COLO668 (cell line): Measurements from ENCODE around the gene EIF4G1.
A peak's percentile ranks its signal among the peaks of the same experiment; 100 is the strongest.
"Not testable (repeated sequence)": the region's sequence is repeated elsewhere in the genome, so short reads cannot be mapped to it uniquely, and the experiment has no call there.

Source experiments
- DNase-seq: peaks from one replicate; lab custom pipeline; 2025; ENCODE audit not compliant: unreplicated experiment; lab: John Stamatoyannopoulos, UW

EIF4G1 gene

GRCh38 chr3:184333190-184333589 is 18.8 kb downstream of the EIF4G1 start:
- no peak for DNase-seq

DNA sequence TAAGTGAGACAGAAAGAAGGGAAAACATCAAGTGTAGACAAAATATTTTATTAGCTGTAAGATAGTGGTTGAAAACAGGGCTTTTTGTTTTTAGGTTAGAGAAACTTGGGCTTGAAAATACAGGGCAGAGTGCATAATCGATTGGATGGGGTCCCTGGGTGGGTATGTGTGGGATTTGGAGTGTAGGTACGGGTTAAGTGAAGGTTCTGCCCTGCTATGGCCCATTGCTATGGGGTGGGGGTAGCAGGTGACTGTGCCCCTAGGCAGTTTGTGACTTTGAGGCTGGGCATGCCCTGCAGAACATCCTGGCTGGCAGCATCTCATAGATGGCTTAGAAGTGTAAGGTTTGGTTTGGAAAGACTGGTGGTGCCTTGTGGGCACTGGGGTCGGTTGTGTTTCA is 19.3 kb downstream of the EIF4G1 start:
- DNase-seq, result no peak

DNA sequence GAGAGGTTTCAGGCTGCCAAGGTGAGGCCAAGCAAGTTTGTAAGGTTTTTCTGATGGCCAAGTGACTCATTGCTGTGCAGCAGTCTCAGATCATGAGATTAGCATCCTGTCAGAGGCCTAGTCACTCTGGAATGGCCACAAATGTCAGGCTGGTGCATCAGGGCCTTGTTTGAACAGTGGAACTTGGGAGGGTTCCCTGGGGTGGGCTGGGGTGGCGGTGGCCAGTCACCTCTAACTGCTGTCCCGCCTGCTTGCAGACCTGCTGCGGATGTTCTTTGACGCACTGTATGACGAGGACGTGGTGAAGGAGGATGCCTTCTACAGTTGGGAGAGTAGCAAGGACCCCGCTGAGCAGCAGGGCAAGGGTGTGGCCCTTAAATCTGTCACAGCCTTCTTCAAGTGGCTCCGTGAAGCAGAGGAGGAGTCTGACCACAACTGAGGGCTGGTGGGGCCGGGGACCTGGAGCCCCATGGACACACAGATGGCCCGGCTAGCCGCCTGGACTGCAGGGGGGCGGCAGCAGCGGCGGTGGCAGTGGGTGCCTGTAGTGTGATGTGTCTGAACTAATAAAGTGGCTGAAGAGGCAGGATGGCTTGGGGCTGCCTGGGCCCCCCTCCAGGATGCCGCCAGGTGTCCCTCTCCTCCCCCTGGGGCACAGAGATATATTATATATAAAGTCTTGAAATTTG is 20.2 kb downstream of the EIF4G1 start:
- no peak for DNase-seq

- peak; percentile 17 for DNase-seq
Measured at GRCh38 chr3:184335291-184335660, 20.9 kb downstream of the EIF4G1 start.

DNA sequence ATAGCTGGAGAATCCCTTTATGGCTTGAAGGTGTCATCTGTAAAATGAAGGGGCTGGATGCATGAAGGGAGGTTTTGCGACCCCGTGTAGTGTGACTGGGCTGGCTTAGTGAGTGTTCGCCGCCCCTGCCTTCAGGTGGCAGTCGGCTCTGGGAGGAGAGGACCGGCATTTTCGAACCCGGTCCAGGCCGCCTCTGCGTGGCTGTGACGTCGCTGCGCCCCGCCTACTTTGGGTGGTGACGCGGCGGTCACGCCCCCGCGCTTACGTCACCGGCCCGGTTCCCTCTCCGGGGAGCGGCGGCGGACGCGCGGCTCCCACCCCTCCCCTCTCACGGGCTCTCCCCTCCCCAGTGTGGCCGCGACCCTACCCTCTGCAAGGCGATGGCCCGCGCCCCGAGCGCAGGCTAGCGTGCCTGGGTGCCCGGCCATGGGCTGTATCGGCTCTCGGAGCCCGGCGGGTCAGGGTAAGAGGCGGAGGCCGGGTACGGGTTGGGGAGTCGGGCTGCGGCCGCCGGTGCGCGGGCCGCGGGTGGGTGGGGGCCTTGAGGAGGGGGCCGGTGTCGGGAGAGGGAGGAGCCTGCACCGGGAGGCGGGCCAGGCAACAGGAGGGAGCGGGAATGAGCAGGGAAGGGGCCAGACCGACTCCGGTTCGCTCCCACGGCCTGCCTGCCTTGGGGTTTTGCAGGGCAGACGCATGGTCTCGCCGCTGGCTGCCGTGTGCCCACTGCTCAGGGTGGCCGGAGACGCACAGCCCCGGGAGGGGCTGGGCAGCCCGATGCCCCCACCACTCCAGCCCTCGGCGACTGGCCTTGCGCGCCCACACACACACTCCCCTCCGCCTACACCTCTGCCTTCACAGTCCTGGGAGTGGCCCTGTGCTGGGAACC is 21.5 kb downstream of the EIF4G1 start:
- peak; percentile 78 for DNase-seq

DNA sequence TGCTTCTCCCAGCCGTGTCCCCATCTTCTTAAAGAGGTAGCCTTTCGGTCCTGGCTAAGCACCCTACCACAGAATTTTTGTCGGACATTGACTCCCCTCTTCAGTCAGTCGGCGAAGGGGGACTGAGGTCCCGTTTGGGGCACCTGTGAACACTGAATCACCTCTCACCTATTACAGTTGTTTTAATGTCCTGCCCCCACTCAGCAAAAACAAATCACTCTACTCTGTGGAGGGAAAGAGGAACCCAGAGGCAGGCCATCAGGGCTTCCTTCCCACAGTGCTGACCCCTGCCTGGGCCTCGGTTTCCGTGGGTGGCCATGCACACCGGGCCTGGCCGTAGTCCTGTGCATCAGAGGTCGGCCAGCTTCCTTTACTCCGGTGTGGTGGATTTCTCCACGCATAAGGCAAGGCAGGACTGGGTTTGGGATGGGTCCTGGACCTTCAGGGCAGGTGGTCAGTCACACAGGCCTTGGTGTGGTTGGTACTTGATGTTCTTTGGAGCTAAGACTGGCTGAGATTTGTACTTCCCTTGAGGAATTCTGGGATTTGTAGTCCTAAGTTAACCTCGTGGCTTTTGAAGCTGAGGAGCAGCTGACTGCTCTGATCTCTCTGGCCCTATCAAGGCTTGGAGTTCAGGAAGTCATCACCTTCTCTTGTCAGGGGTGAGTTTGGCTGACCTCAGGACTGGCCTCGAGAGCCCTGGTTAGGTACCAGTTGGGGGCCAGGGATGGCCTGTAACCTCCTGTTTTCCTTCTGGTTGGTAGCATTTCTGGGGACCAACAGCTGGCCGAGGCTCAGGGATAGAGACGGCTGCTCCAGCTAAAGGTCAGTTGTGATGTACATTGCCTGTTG is 22.4 kb downstream of the EIF4G1 start:
- peak; percentile 7 for DNase-seq

GRCh38 chr3:184337399-184337714 is 23.0 kb downstream of the EIF4G1 start, which contains the start of gene FAM131A:
Gene FAM131A, plus strand, starts transcription at chr3:184337600. Its CDS starts 31 bp downstream, at chr3:184337631.
- no peak for DNase-seq

DNA sequence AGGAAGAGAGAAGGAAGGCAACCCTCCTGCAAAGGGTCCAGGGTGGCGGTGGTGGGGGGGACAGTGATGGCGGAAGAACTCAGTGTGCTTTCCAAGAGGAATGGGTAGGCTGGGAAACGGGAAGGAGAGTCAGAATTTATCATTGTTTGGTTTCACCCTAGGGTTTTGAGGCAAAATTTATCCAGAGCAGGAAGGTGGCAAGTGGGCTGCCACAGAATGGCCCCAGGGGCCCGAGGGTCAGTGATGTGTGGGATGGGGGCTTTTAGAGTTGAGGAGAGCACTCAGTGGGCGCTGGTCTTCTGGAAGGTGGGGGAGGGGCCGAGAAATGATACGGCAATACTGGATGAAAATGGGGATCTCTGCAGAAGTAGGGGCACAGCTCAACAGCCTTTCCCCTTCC is 23.6 kb downstream of the EIF4G1 start:
- no peak for DNase-seq

DNA sequence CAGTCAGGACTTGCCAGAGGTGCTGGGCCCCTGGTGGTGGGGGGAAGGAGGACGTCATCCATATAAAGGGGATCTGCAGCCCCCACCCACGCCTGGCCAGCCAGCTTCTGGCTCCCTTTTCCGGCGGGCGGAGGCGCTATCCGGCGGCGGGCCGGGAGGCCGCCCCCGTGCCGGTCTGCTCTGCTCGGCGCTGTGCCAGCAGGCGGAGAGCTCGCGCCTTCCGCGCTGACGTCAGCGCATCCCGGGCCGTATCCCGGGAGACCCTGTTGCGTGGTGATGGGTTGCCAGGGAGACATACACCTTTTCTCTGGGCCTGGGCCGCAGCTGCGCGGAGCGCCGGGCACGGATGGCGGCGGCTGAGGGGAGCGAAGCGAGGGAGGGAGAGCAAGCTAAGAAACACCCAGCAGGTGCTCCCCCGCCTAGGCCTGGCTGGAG is 24.1 kb downstream of the EIF4G1 start:
- peak; percentile 93 for DNase-seq

GRCh38 chr3:184339001-184339400 is 24.6 kb downstream of the EIF4G1 start:
- peak; percentile 39 for DNase-seq

DNA sequence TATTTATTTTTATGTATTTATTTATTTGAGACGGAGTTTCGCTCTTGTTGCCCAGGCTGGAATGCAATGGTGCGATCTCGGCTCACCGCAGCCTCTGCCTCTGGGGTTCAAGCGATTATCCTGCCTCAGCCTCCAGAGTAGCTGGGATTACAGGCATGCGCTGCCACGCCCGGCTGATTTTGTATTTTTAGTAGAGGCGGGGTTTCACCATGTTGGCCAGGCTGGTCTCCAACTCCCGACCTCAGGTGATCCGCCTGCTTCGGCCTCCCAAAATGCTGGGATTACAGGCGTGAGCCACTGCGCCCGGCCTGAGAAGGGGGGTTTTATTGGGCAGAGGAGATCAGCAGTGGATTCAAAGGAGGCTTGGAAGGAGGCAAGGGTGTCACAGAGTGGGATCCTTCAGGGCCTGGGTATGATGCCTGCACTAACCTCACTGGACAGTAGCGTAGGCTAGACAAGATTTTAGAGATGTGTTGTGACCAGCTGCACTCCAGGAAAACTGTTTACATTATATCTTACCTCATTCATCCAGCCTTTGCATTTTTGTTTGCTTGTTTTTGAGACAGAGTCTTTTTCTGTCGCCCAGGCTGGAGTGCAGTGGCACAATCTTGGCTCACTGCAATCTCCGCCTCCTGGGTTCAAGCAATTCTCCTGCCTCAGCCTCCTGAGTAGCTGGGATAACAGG is 25.2 kb downstream of the EIF4G1 start:
- DNase-seq, result not testable (repeated sequence)

DNA sequence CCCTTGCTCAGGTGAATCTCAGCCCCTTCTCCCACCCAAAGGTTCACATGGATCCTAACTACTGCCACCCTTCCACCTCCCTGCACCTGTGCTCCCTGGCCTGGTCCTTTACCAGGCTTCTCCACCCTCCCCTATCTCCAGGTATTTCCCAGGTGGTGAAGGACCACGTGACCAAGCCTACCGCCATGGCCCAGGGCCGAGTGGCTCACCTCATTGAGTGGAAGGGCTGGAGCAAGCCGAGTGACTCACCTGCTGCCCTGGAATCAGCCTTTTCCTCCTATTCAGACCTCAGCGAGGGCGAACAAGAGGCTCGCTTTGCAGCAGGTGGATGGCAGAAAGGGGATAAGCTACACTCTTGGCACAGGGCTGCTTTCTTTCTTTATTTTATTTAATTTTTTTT is 27.5 kb downstream of the EIF4G1 start:
- peak; percentile 73 for DNase-seq

DNA sequence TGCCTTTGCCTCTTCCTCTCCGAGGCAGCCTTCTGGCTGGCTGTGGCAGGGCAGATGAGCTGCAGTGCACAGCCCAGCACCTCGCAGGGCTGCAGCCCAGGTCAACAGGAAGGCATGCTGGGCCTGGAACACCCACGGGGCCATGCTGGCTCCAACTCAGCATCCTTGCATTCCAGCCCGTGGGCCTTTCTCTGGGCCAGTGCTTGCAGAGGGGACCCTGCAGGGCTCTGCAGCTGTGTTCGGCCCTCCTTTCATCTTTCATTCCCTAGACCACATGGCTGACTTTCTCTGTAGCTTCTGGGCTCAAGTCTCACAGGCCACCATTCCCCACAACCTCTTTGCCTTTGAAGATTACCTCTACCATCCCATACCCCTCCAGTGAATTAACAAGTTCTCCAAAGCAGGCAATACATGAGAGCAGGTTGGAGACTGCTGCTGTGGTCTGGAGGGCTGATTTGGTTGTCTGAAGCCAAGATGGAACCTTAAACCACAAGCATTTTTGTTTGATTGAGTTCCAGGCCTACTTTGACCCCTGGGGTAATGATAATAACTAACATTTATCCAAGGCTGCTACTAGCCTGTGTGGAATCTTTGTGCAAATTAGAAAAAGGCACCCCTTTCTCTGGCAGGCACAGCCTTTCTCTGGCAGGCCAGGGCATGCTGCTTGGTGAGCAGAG is 28.9 kb downstream of the EIF4G1 start:
- no peak for DNase-seq

DNA sequence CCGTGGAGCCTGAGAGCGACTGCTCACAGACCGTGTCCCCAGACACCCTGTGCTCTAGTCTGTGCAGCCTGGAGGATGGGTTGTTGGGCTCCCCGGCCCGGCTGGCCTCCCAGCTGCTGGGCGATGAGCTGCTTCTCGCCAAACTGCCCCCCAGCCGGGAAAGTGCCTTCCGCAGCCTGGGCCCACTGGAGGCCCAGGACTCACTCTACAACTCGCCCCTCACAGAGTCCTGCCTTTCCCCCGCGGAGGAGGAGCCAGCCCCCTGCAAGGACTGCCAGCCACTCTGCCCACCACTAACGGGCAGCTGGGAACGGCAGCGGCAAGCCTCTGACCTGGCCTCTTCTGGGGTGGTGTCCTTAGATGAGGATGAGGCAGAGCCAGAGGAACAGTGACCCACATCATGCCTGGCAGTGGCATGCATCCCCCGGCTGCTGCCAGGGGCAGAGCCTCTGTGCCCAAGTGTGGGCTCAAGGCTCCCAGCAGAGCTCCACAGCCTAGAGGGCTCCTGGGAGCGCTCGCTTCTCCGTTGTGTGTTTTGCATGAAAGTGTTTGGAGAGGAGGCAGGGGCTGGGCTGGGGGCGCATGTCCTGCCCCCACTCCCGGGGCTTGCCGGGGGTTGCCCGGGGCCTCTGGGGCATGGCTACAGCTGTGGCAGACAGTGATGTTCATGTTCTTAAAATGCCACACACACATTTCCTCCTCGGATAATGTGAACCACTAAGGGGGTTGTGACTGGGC is 30.3 kb downstream of the EIF4G1 start:
- no peak for DNase-seq

GRCh38 chr3:184345317-184346144 is 31.1 kb downstream of the EIF4G1 start:
- DNase-seq, result peak; percentile 29

- no peak for DNase-seq
Measured at GRCh38 chr3:184346480-184347190, 32.2 kb downstream of the EIF4G1 start.

DNA sequence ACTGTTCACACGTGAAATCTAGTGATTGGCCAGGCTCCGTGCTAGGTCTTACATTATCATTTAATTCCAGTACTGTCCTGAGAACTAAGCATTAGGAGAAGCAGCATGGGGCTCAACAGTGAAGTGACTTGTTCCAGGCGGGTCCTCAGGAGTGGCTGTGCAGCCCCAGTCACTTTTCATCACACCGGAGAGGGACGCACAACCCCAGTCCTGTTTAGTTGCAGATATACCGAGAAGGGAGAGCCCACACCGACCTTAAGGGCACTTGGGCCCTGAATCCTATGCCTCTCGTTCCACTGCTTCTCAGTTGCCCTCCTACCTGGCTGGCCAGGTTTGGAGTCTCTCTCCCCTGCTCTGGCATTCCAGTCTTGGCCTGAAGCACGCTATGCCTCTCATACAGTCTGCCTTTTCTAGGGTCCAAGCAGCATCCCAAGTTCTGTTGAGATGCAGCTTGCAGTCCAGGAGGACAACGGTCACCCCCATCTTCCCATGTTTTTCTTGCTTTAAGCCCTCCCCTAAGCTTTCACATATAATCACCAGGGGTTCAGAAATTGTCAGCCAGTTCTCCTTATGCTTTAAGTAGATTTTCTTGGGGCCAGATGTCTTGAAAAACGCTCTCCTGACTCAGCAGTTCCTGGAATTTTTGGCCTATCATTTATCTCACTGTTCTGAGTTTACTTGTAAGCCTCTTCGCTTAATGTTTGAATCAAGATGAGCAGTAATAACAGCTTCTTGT is 33.1 kb downstream of the EIF4G1 start:
- no peak for DNase-seq

DNA sequence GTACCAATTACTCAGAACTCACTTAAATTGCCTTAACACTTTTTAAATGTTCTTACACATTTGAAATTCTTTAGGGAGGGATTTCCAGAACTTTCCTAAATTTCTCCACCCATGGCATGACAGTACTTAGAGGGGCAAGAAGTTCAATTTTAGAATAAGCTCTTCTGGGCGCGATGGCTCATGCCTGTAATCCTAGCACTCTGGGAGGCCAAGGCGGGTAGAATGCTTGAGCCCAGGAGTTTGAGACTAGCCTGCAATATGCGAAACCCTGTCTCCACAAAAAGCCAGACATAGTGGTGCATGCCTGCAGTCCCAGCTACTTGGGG is 33.6 kb downstream of the EIF4G1 start:
- DNase-seq, result no peak
